Measurements from ENCODE around the gene SSH3. TPM values are rescaled to one million over a fixed set of nuclear protein-coding genes. Genes with fewer than 3 reads are reported as not detected.

Gene SSH3
- total RNA-seq, 1 donor from 2014 or later = 55.4 TPM

- DNase-seq (ENCODE audit: low spot score in 2 of 2, unreplicated experiment in 2 of 2) = no peak
- no peaks in the 10 kb centered on the region for H3K27me3 Mint-ChIP-seq (ENCODE audit: low read depth)
- TF ChIP-seq, protein P1, sequence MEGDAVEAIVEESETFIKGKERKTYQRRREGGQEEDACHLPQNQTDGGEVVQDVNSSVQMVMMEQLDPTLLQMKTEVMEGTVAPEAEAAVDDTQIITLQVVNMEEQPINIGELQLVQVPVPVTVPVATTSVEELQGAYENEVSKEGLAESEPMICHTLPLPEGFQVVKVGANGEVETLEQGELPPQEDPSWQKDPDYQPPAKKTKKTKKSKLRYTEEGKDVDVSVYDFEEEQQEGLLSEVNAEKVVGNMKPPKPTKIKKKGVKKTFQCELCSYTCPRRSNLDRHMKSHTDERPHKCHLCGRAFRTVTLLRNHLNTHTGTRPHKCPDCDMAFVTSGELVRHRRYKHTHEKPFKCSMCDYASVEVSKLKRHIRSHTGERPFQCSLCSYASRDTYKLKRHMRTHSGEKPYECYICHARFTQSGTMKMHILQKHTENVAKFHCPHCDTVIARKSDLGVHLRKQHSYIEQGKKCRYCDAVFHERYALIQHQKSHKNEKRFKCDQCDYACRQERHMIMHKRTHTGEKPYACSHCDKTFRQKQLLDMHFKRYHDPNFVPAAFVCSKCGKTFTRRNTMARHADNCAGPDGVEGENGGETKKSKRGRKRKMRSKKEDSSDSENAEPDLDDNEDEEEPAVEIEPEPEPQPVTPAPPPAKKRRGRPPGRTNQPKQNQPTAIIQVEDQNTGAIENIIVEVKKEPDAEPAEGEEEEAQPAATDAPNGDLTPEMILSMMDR (IDR thresholded peaks at IDR 0.05; ENCODE audit: unreplicated experiment) = no peak
- no peaks in the 10 kb centered on the region for H3K9me3 Mint-ChIP-seq
- H3K27ac Mint-ChIP-seq = peak overlapping the region; percentile 92
- H3K36me3 Mint-ChIP-seq = no peaks in the 10 kb centered on the region
- peaks cover 38% of the 10 kb centered on the region for H3K4me1 Mint-ChIP-seq
- no peak overlapping the region for H3K4me3 Mint-ChIP-seq
Measured at GRCh38 chr11:67355023-67355793, 51.9 kb downstream of the SSH3 start.

DNA sequence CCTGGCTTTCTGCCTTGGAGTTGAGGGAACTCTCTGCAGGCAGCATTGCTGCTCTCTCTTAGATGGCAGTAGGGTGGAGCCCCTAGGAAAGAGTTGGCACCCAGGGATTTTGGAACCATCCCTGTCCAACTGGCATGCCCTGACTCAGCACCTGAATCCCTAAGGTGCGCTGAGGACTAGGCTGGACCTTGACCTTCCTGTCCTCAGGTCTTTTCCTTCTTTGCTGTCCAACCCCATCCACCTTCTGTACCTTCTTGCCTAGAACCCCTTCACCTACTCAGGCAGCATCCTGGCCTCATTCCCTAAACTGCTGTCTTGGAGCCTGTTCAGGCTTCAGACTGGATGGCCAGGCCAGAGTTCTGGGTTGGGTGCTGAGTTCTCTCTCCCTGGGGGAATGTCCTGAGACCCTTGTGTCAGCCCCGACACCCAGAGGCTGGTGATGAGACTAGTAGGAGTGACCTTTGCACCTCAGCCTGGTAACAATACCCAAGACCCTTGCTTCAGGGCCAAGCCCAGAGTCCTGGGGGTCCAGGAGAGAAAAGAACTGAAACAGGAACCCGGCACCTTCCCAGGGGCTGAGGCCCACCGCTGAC is 52.6 kb downstream of the SSH3 start:
- Mint-ChIP-seq H3K4me3 (no peak overlapping the region), H3K4me1 (peaks cover 38% of the 10 kb centered on the region), H3K27me3 (ENCODE audit: low read depth) (no peaks in the 10 kb centered on the region), H3K9me3 (no peaks in the 10 kb centered on the region), H3K27ac (no peak overlapping the region), H3K36me3 (no peaks in the 10 kb centered on the region)
- no peak for DNase-seq (ENCODE audit: low spot score in 2 of 2, unreplicated experiment in 2 of 2)
- TF ChIP-seq, protein P1 (IDR thresholded peaks at IDR 0.05; ENCODE audit: unreplicated experiment) = no peak

- Mint-ChIP-seq H3K27ac (peak overlapping the region; percentile 23), H3K4me3 (no peak overlapping the region), H3K9me3 (no peaks in the 10 kb centered on the region), H3K4me1 (peaks cover 35% of the 10 kb centered on the region), H3K27me3 (ENCODE audit: low read depth) (no peaks in the 10 kb centered on the region), H3K36me3 (no peaks in the 10 kb centered on the region)
- TF ChIP-seq, protein P1 (IDR thresholded peaks at IDR 0.05; ENCODE audit: unreplicated experiment) = no peak
- no peak for DNase-seq (ENCODE audit: low spot score in 2 of 2, unreplicated experiment in 2 of 2)
Measured at GRCh38 chr11:67356387-67356863, 53.1 kb downstream of the SSH3 start.

DNA sequence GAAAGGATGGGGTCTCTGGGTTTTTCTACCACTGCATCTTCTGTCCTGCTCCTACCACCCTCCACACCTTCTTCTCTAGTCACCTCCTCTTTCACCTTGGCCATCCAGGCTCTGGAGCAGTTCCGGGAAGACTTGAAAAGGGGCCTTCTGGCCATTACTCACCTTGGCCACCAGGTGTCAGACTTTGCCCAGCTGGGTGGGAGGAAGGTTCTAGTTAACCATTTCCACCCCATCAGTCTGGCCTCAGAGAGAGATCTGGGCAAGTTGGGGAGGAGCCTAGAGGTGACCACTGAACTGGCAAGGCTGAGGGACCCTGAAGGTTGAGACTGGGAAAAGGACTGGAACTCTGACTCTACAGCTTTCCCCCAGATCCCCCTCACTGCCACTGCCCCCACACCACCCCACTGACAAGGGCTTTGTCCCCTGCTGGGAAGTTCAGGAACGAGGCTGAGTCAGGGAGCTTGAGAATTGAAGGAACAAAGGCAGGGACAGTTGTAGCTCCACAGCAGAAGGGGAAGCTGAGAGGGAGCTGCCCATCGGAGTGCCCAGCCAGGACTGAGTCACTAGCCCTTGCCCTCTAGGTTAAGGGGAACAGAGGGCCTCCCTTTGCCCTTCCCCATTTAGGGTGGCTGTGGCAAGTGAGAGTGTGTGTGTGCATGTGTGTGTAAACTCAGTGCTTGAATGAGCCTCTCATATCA is 53.7 kb downstream of the SSH3 start:
- Mint-ChIP-seq H3K9me3 (no peaks in the 10 kb centered on the region), H3K27ac (peak overlapping the region; percentile 23), H3K4me1 (peaks cover 33% of the 10 kb centered on the region), H3K4me3 (no peak overlapping the region), H3K27me3 (ENCODE audit: low read depth) (no peaks in the 10 kb centered on the region), H3K36me3 (no peaks in the 10 kb centered on the region)
- TF ChIP-seq, protein P1 (IDR thresholded peaks at IDR 0.05; ENCODE audit: unreplicated experiment) = peak; percentile 94
- peak in 1 of 2 experiments; percentile 73 for DNase-seq (ENCODE audit: low spot score in 2 of 2, unreplicated experiment in 2 of 2)

- TF ChIP-seq, protein P1 (IDR thresholded peaks at IDR 0.05; ENCODE audit: unreplicated experiment) = no peak
- Mint-ChIP-seq H3K9me3 (no peaks in the 10 kb centered on the region), H3K4me1 (peaks cover 27% of the 10 kb centered on the region), H3K27me3 (ENCODE audit: low read depth) (no peaks in the 10 kb centered on the region), H3K27ac (no peak overlapping the region), H3K4me3 (no peak overlapping the region), H3K36me3 (no peaks in the 10 kb centered on the region)
- no peak for DNase-seq (ENCODE audit: low spot score in 2 of 2, unreplicated experiment in 2 of 2)
Measured at GRCh38 chr11:67357831-67358670, 54.7 kb downstream of the SSH3 start.

Measured in mesothelial cell of epicardium (in vitro differentiated cells).